Calu3 (cell line): ENCODE measurements around the gene CHKA. TPM values are rescaled to one million over a fixed set of nuclear protein-coding genes. Genes with fewer than 3 reads are reported as not detected.

Source experiments
- BruUV-seq: library from RNA; stranded (reverse); fragments of 400-500 nt; replicated peaks from 2 replicates; lab custom pipeline; 2021; lab: Mats Ljungman, UMichigan
- CTCF ChIA-PET: fragments of 300-600 bp; sonication (Branson Sonifier 250); formaldehyde crosslinking; loops from one replicate; lab custom pipeline; 2022; ENCODE audit warnings: antibody characterized with exemption; lab: Charles Lee
- DNase-seq: peaks from one replicate; pipeline ENCODE4 v3.0.0; 2022
- H3K27ac Mint-ChIP-seq: one replicate; pipeline ENCODE4 v1.8.0; 2022; ENCODE audit warnings: mixed read lengths; ENCODE audit not compliant: unreplicated experiment
- H3K27me3 Mint-ChIP-seq: one replicate; pipeline ENCODE4 v1.8.0; 2022; ENCODE audit warnings: mixed read lengths; ENCODE audit not compliant: unreplicated experiment
- H3K36me3 Mint-ChIP-seq: one replicate; pipeline ENCODE4 v1.8.0; 2022; ENCODE audit warnings: mild to moderate bottlenecking, moderate library complexity, mixed read lengths; ENCODE audit not compliant: insufficient read depth, unreplicated experiment
- H3K4me1 Mint-ChIP-seq: one replicate; pipeline ENCODE4 v1.8.0; 2022; ENCODE audit warnings: mild to moderate bottlenecking, low read depth, mixed read lengths; ENCODE audit not compliant: unreplicated experiment
- H3K4me3 Mint-ChIP-seq: one replicate; pipeline ENCODE4 v1.8.0; 2022; ENCODE audit warnings: mild to moderate bottlenecking, low read depth, moderate library complexity, mixed read lengths; ENCODE audit not compliant: unreplicated experiment
- H3K9me3 Mint-ChIP-seq: one replicate; pipeline ENCODE4 v1.8.0; 2022; ENCODE audit warnings: low read depth, mixed read lengths; ENCODE audit not compliant: unreplicated experiment
- CTCF ChIP-seq: fragments of 200-600 bp; IDR thresholded peaks from one replicate; pipeline ENCODE4 v1.8.0; 2022; ENCODE audit warnings: antibody characterized with exemption; ENCODE audit not compliant: unreplicated experiment
- intact Hi-C: fragments of 100-400 bp; cut with micrococcal nuclease; formaldehyde crosslinking; loops from one replicate; pipeline ENCODE4 v1.10.0; 2022; ENCODE audit not compliant: unreplicated experiment
- microRNA-seq: library from miRNA; unstranded; fragments of <30 nt; microRNA quantifications from one replicate; pipeline ENCODE4 v1.2.0, GENCODE V29; 2022
- total RNA-seq: library from RNA; stranded (reverse); gene quantifications from 2 replicates; pipeline ENCODE4 v1.2.3, GENCODE V29; 2022

Gene CHKA
- total RNA-seq, 1 experiment from 2014 or later, result 104 TPM

GRCh38 chr11:68002938-68003845 is 118.0 kb downstream of the CHKA start:
- peak; percentile 60 for DNase-seq
- Mint-ChIP-seq H3K4me3 (peak overlapping the region; percentile 77), H3K9me3 (no peaks in the 10 kb centered on the region), H3K27me3 (no peaks in the 10 kb centered on the region), H3K4me1 (peaks cover 14% of the 10 kb centered on the region), H3K27ac (no peak overlapping the region), H3K36me3 (peaks cover 29% of the 10 kb centered on the region)
- CTCF ChIA-PET, result interaction anchor here (0.6 kb wide), 1 partner anchor 181 kb away, joined by 3 read pairs; no protein-coding TSS in a partner anchor
- BruUV-seq, result no TSS peak
- intact Hi-C loops, result no loop called here
- TF ChIP-seq CTCF, result no peak

Small RNA genes lying within 50 kb of the gene (microRNA-seq; reads per million reads assigned to microRNA genes)
- gene MIR4691, result not detected
- gene MIR6753, result not detected
- gene MIR7113, result 2.8 reads per million

Other genes with a start within 250 kb of the CHKA start
- 71.2 and 92.6 TPM in 2 replicates for gene UNC93B1, start 117.3 kb downstream of the CHKA start, total RNA-seq
- gene ALDH3B1, start 111.1 kb downstream of the CHKA start, total RNA-seq, result 41.6 and 68.2 TPM in 2 replicates
- 163 and 166 TPM in 2 replicates for gene NDUFS8, start 90.7 kb downstream of the CHKA start, total RNA-seq
- gene TCIRG1, start 82.4 kb downstream of the CHKA start, total RNA-seq, result 42.1 and 49.7 TPM in 2 replicates
- 31.3 and 39.2 TPM in 2 replicates for gene KMT5B, start 91.9 kb upstream of the CHKA start, total RNA-seq
- gene C11orf24, start 150.6 kb upstream of the CHKA start, total RNA-seq, result 46.3 and 52.3 TPM in 2 replicates
- gene LRP5, start 191.2 kb upstream of the CHKA start, total RNA-seq, result 64.8 and 82.0 TPM in 2 replicates